ENCODE measurements around the gene PTRH1.

Gene PTRH1

GRCh38 chr9:127754099-127755060 lies 38.9 kb upstream of the PTRH1 start:
- H3K9ac ChIP-seq (ENCODE audit: low read depth in 1 of 2, low read length in 2 of 2), result no peak overlapping the region
- no peaks in the 10 kb centered on the region for H3K9me3 ChIP-seq (ENCODE audit: control insufficient read depth in 2 of 2, low read length in 2 of 2)
- H3K36me3 ChIP-seq (ENCODE audit: control insufficient read depth in 2 of 2, insufficient read depth in 2 of 2, low read length in 2 of 2), result peaks cover 0 to 6% of the 10 kb centered on the region in 2 donors
- peaks cover 7 to 19% of the 10 kb centered on the region in 2 donors for H3K27me3 ChIP-seq (ENCODE audit: control insufficient read depth in 2 of 2, insufficient read depth in 2 of 2, low read length in 2 of 2)
- no peaks in the 10 kb centered on the region for H3K4me1 ChIP-seq (ENCODE audit: control insufficient read depth in 2 of 2, insufficient read depth in 2 of 2, low read length in 2 of 2)
- H3K27ac ChIP-seq (ENCODE audit: low read depth in 2 of 2, low read length in 2 of 2), result no peak overlapping the region
- no peak overlapping the region for H3K4me3 ChIP-seq (ENCODE audit: low read length in 2 of 2)

- no peak overlapping the region for H3K9ac ChIP-seq (ENCODE audit: low read depth in 1 of 2, low read length in 2 of 2)
- no peaks in the 10 kb centered on the region for H3K4me1 ChIP-seq (ENCODE audit: control insufficient read depth in 2 of 2, insufficient read depth in 2 of 2, low read length in 2 of 2)
- H3K27me3 ChIP-seq (ENCODE audit: control insufficient read depth in 2 of 2, insufficient read depth in 2 of 2, low read length in 2 of 2), result peaks cover 7 to 19% of the 10 kb centered on the region in 2 donors
- no peak overlapping the region for H3K4me3 ChIP-seq (ENCODE audit: low read length in 2 of 2)
- peaks cover 0 to 10% of the 10 kb centered on the region in 2 donors for H3K36me3 ChIP-seq (ENCODE audit: control insufficient read depth in 2 of 2, insufficient read depth in 2 of 2, low read length in 2 of 2)
- H3K9me3 ChIP-seq (ENCODE audit: control insufficient read depth in 2 of 2, low read length in 2 of 2), result no peaks in the 10 kb centered on the region
- no peak overlapping the region for H3K27ac ChIP-seq (ENCODE audit: low read depth in 2 of 2, low read length in 2 of 2)
These were observed 38.2 kb upstream of the PTRH1 start for GRCh38 chr9:127753622-127754021.

GRCh38 chr9:127753148-127753547 lies 37.7 kb upstream of the PTRH1 start:
- Histone ChIP-seq H3K4me3 (ENCODE audit: low read length in 2 of 2) (no peak overlapping the region), H3K4me1 (ENCODE audit: control insufficient read depth in 2 of 2, insufficient read depth in 2 of 2, low read length in 2 of 2) (no peaks in the 10 kb centered on the region), H3K9me3 (ENCODE audit: control insufficient read depth in 2 of 2, low read length in 2 of 2) (no peaks in the 10 kb centered on the region), H3K9ac (ENCODE audit: low read depth in 1 of 2, low read length in 2 of 2) (no peak overlapping the region), H3K36me3 (ENCODE audit: control insufficient read depth in 2 of 2, insufficient read depth in 2 of 2, low read length in 2 of 2) (peaks cover 0 to 10% of the 10 kb centered on the region in 2 donors), H3K27me3 (ENCODE audit: control insufficient read depth in 2 of 2, insufficient read depth in 2 of 2, low read length in 2 of 2) (peaks cover 7 to 16% of the 10 kb centered on the region in 2 donors), H3K27ac (ENCODE audit: low read depth in 2 of 2, low read length in 2 of 2) (no peak overlapping the region)

GRCh38 chr9:127751269-127752054 lies 36.0 kb upstream of the PTRH1 start:
- Histone ChIP-seq H3K4me1 (ENCODE audit: control insufficient read depth in 2 of 2, insufficient read depth in 2 of 2, low read length in 2 of 2) (no peaks in the 10 kb centered on the region), H3K27ac (ENCODE audit: low read depth in 2 of 2, low read length in 2 of 2) (no peak overlapping the region), H3K9ac (ENCODE audit: low read depth in 1 of 2, low read length in 2 of 2) (no peak overlapping the region), H3K27me3 (ENCODE audit: control insufficient read depth in 2 of 2, insufficient read depth in 2 of 2, low read length in 2 of 2) (peaks cover 7 to 21% of the 10 kb centered on the region in 2 donors), H3K36me3 (ENCODE audit: control insufficient read depth in 2 of 2, insufficient read depth in 2 of 2, low read length in 2 of 2) (peaks cover 0 to 10% of the 10 kb centered on the region in 2 donors), H3K9me3 (ENCODE audit: control insufficient read depth in 2 of 2, low read length in 2 of 2) (no peaks in the 10 kb centered on the region), H3K4me3 (ENCODE audit: low read length in 2 of 2) (no peak overlapping the region)

- no peaks in the 10 kb centered on the region for H3K4me1 ChIP-seq (ENCODE audit: control insufficient read depth in 2 of 2, insufficient read depth in 2 of 2, low read length in 2 of 2)
- H3K36me3 ChIP-seq (ENCODE audit: control insufficient read depth in 2 of 2, insufficient read depth in 2 of 2, low read length in 2 of 2), result peaks cover 0 to 12% of the 10 kb centered on the region in 2 donors
- H3K9me3 ChIP-seq (ENCODE audit: control insufficient read depth in 2 of 2, low read length in 2 of 2), result no peaks in the 10 kb centered on the region
- H3K27me3 ChIP-seq (ENCODE audit: control insufficient read depth in 2 of 2, insufficient read depth in 2 of 2, low read length in 2 of 2), result peaks cover 3 to 13% of the 10 kb centered on the region in 2 donors
- H3K9ac ChIP-seq (ENCODE audit: low read depth in 1 of 2, low read length in 2 of 2), result no peak overlapping the region
- no peak overlapping the region for H3K4me3 ChIP-seq (ENCODE audit: low read length in 2 of 2)
- no peak overlapping the region for H3K27ac ChIP-seq (ENCODE audit: low read depth in 2 of 2, low read length in 2 of 2)
These were observed 33.8 kb upstream of the PTRH1 start for GRCh38 chr9:127749090-127749787.

GRCh38 chr9:127746959-127747569 lies 31.6 kb upstream of the PTRH1 start:
- H3K36me3 ChIP-seq (ENCODE audit: control insufficient read depth in 2 of 2, insufficient read depth in 2 of 2, low read length in 2 of 2), result peaks cover 0 to 15% of the 10 kb centered on the region in 2 donors
- H3K9me3 ChIP-seq (ENCODE audit: control insufficient read depth in 2 of 2, low read length in 2 of 2), result no peaks in the 10 kb centered on the region
- peaks cover 0 to 12% of the 10 kb centered on the region in 2 donors for H3K27me3 ChIP-seq (ENCODE audit: control insufficient read depth in 2 of 2, insufficient read depth in 2 of 2, low read length in 2 of 2)
- H3K4me3 ChIP-seq (ENCODE audit: low read length in 2 of 2), result no peak overlapping the region
- H3K27ac ChIP-seq (ENCODE audit: low read depth in 2 of 2, low read length in 2 of 2), result no peak overlapping the region
- no peak overlapping the region for H3K9ac ChIP-seq (ENCODE audit: low read depth in 1 of 2, low read length in 2 of 2)
- H3K4me1 ChIP-seq (ENCODE audit: control insufficient read depth in 2 of 2, insufficient read depth in 2 of 2, low read length in 2 of 2), result no peaks in the 10 kb centered on the region

- Histone ChIP-seq H3K36me3 (ENCODE audit: control insufficient read depth in 2 of 2, insufficient read depth in 2 of 2, low read length in 2 of 2) (peaks cover 0 to 10% of the 10 kb centered on the region in 2 donors), H3K9ac (ENCODE audit: low read depth in 1 of 2, low read length in 2 of 2) (no peak overlapping the region), H3K4me1 (ENCODE audit: control insufficient read depth in 2 of 2, insufficient read depth in 2 of 2, low read length in 2 of 2) (peaks cover 5 to 7% of the 10 kb centered on the region in 2 donors), H3K9me3 (ENCODE audit: control insufficient read depth in 2 of 2, low read length in 2 of 2) (no peaks in the 10 kb centered on the region), H3K27ac (ENCODE audit: low read depth in 2 of 2, low read length in 2 of 2) (no peak overlapping the region), H3K4me3 (ENCODE audit: low read length in 2 of 2) (no peak overlapping the region), H3K27me3 (ENCODE audit: control insufficient read depth in 2 of 2, insufficient read depth in 2 of 2, low read length in 2 of 2) (peaks cover 2 to 12% of the 10 kb centered on the region in 2 donors)
These were observed 29.1 kb upstream of the PTRH1 start for GRCh38 chr9:127744398-127745110.

- peaks cover 0 to 11% of the 10 kb centered on the region in 2 donors for H3K36me3 ChIP-seq (ENCODE audit: control insufficient read depth in 2 of 2, insufficient read depth in 2 of 2, low read length in 2 of 2)
- no peak overlapping the region for H3K27ac ChIP-seq (ENCODE audit: low read depth in 2 of 2, low read length in 2 of 2)
- peaks cover 2 to 12% of the 10 kb centered on the region in 2 donors for H3K27me3 ChIP-seq (ENCODE audit: control insufficient read depth in 2 of 2, insufficient read depth in 2 of 2, low read length in 2 of 2)
- no peak overlapping the region for H3K9ac ChIP-seq (ENCODE audit: low read depth in 1 of 2, low read length in 2 of 2)
- no peaks in the 10 kb centered on the region for H3K9me3 ChIP-seq (ENCODE audit: control insufficient read depth in 2 of 2, low read length in 2 of 2)
- H3K4me1 ChIP-seq (ENCODE audit: control insufficient read depth in 2 of 2, insufficient read depth in 2 of 2, low read length in 2 of 2), result peaks cover 5 to 7% of the 10 kb centered on the region in 2 donors
- no peak overlapping the region for H3K4me3 ChIP-seq (ENCODE audit: low read length in 2 of 2)
These were observed 27.1 kb upstream of the PTRH1 start for GRCh38 chr9:127742435-127743088.

Measured in mucosa of rectum (tissue), 2 donors.